GM18502 (cell line): ENCODE data around the gene RAB27B.

Source experiments
- ATAC-seq: cut with Tn5 transposase; IDR thresholded peaks from one replicate; pipeline ENCODE4 v1.9.1; 2021; ENCODE audit warnings: mild to moderate bottlenecking; ENCODE audit not compliant: unreplicated experiment, poor library complexity

RAB27B gene

GRCh38 chr18:54859667-54860421 is 31.6 kb downstream of the RAB27B start:
- no peak for ATAC-seq

GRCh38 chr18:54860941-54861340 is 32.7 kb downstream of the RAB27B start:
- no peak for ATAC-seq

GRCh38 chr18:54867131-54867530 is 38.9 kb downstream of the RAB27B start:
- ATAC-seq, result no peak

GRCh38 chr18:54871231-54871630 is 43.0 kb downstream of the RAB27B start:
- ATAC-seq, result no peak

GRCh38 chr18:54872681-54873080 is 44.4 kb downstream of the RAB27B start:
- no peak for ATAC-seq

GRCh38 chr18:54873884-54874255 is 45.6 kb downstream of the RAB27B start:
- no peak for ATAC-seq

- ATAC-seq, result no peak
These were observed 46.8 kb downstream of the RAB27B start for GRCh38 chr18:54875063-54875462.

- ATAC-seq, result no peak
These were observed 48.8 kb downstream of the RAB27B start for GRCh38 chr18:54877076-54877475.

- ATAC-seq, result no peak
These were observed 49.9 kb downstream of the RAB27B start for GRCh38 chr18:54878159-54878622.

- no peak for ATAC-seq
These were observed 50.5 kb downstream of the RAB27B start for GRCh38 chr18:54878659-54879358.

GRCh38 chr18:54879691-54880090 is 51.4 kb downstream of the RAB27B start:
- no peak for ATAC-seq

- no peak for ATAC-seq
These were observed 52.3 kb downstream of the RAB27B start for GRCh38 chr18:54880395-54881105.

GRCh38 chr18:54881229-54881768 is 53.0 kb downstream of the RAB27B start:
- ATAC-seq, result no peak

- no peak for ATAC-seq
These were observed 54.0 kb downstream of the RAB27B start for GRCh38 chr18:54882318-54882717.

GRCh38 chr18:54883816-54884604 is 55.7 kb downstream of the RAB27B start:
- no peak for ATAC-seq

- ATAC-seq, result no peak
These were observed 60.1 kb downstream of the RAB27B start for GRCh38 chr18:54888378-54888777.

GRCh38 chr18:54888933-54889332 is 60.7 kb downstream of the RAB27B start:
- ATAC-seq, result no peak

GRCh38 chr18:54899500-54899899 is 71.2 kb downstream of the RAB27B start:
- no peak for ATAC-seq

GRCh38 chr18:54900290-54900689 is 72.0 kb downstream of the RAB27B start:
- ATAC-seq, result no peak

GRCh38 chr18:54904581-54904980 is 76.3 kb downstream of the RAB27B start:
- no peak for ATAC-seq
